Heart left ventricle (tissue), 16 donors: Measurements from ENCODE around the gene DGKB. TPM values are rescaled to one million over a fixed set of nuclear protein-coding genes. Genes with fewer than 3 reads are reported as not detected.

Experiments
- ATAC-seq, 4 donors: fragments of 200-7000 bp; cut with Tn5 transposase; one replicate each; pipeline ENCODE4 v1.9.1; 2020 to 2022; ENCODE audit warnings: moderate library complexity in 4 of 4, mild to moderate bottlenecking in 3 of 4, moderate number of reproducible peaks in 1 of 4
- DNase-seq, 5 donors: peaks; one replicate each; pipeline ENCODE4 v3.0.0-alpha.2; 2020
- H3K27ac ChIP-seq, 12 donors: fragments of 200-600 bp; sonication (generic) in 4 of 12; one replicate each; pipeline versions ENCODE4 v1.5.0 to v1.8.0; 2016 to 2022; ENCODE audit warnings: mild to moderate bottlenecking in 2 of 12
- H3K27me3 ChIP-seq, 9 donors: fragments of 200-600 bp; sonication (generic) in 2 of 9; one replicate each; pipeline versions ENCODE4 v1.5.1 to v1.8.0; 2016 to 2022; ENCODE audit warnings: mild to moderate bottlenecking in 3 of 9
- H3K36me3 ChIP-seq, 9 donors: fragments of 200-600 bp; sonication (generic) in 2 of 9; one replicate each; pipeline versions ENCODE4 v1.5.0 to v1.8.0; 2018 to 2022; ENCODE audit warnings: mild to moderate bottlenecking in 2 of 9
- H3K4me1 ChIP-seq, 12 donors: fragments of 200-600 bp; sonication (generic) in 4 of 12; one replicate each; pipeline versions ENCODE4 v1.5.0 to v1.8.0; 2016 to 2022; ENCODE audit warnings: mild to moderate bottlenecking in 3 of 12
- H3K4me3 ChIP-seq, 12 donors: fragments of 200-600 bp; sonication (generic) in 4 of 12; one replicate each; pipeline versions ENCODE4 v1.5.0 to v1.8.0; 2017 to 2022; ENCODE audit warnings: mild to moderate bottlenecking in 9 of 12, moderate library complexity in 4 of 12
- H3K9me3 ChIP-seq, 12 donors: fragments of 200-600 bp; sonication (generic) in 4 of 12; one replicate each; pipeline versions ENCODE4 v1.5.0 to v1.8.0; 2016 to 2022; ENCODE audit warnings: mild to moderate bottlenecking in 1 of 12
- CTCF ChIP-seq, 12 donors: fragments of 200-600 bp; sonication (generic) in 4 of 12; IDR thresholded peaks; one replicate each; pipeline versions ENCODE4 v1.5.0 to v1.8.0; 2018 to 2022; ENCODE audit warnings: antibody characterized with exemption in 12 of 12, mild to moderate bottlenecking in 5 of 12
- POLR2A ChIP-seq, 2 donors: fragments of 450-650 bp; IDR thresholded peaks; one replicate each; pipeline ENCODE4 v1.6.1; 2017; ENCODE audit warnings: antibody characterized with exemption in 2 of 2, mild to moderate bottlenecking in 2 of 2, moderate library complexity in 2 of 2
- WGBS, 4 donors: extraction: QIAGEN DNeasy Blood & Tissue Kit in 2 of 4; methylation state at CpG; one replicate each; pipeline versions ENCODE4 v1.1.5 to v1.1.7; 2013 to 2018; 5-methylcytosine and 5-hydroxymethylcytosine counted together
- intact Hi-C, 10 donors: fragments of 100-400 bp; cut with DNase I; formaldehyde crosslinking; loops; one replicate each; pipeline versions ENCODE4 v1.11.1 to v1.14.2; 2022
- polyA plus RNA-seq, 2 donors: library from polyadenylated mRNA; stranded (reverse); fragments of 200-250 nt; gene quantifications; one replicate each; pipeline ENCODE4 v1.2.3, GENCODE V29; 2013
- total RNA-seq, 9 donors: library from RNA; depleted of rRNA in 2 of 9; stranded (reverse); fragments of >200 nt in 2 of 9; fragmentation: NEBNext Ultra II Directional in 3 of 9; extraction: Animal tissue kit (Norgen Biotek cat#: 25700) in 3 of 9; gene quantifications; one replicate each; pipeline versions ENCODE4 v1.1.0 to v1.2.4, GENCODE V29; 2016 to 2023
- donor health status: ischemic (EF 13 %, LVEDD 7.1; RV severe dilation, severe dysfunction).
- donor health status: healthy with polysubstance abuse.
- donor health status: DM: no; HTN: yes; CAD: no.
- donor health status: DM: no; HTN: no; CAD: no.
- donor health status: ischemic (EF 25% LVEDD 6.9; RV normal size, moderate dysfunction).
- donor health status: ischemic (EF 25% LVEDD 5.7; RV mildly dilated, moderate dysfunction).
- donor health status: healthy.
- donor health status: DM: yes; HTN: yes; CAD: no.
- donor health status: ischemic (EF 35%, LVEDD 5.7; RV mildly dilated, moderate dysfunction).
- donor health status: nonischemic (EF 11% LVEDD 7.7; RV severe dilation, severe dysfunction).
- donor health status: DM: yes; HTN: yes; CAD: no.
- donor health status: PGD.
- donor health status: ischemic (EF 29% LVEDD 5.4; RV normal size, mild dysfunction).
- donor health status: nonischemic (EF 23%, LVEDD 6.1; RV moderate dilation, normal function).

DGKB gene
- total and polyA plus RNA-seq, 11 donors: 0.08 to 1.6 (median 0.47) TPM; not detected in 1

GRCh38 chr7:14835384-14835783, 67.2 kb downstream of the DGKB start:
- Histone ChIP-seq H3K9me3 (peaks cover 0 to 6% (median 0%) of the 10 kb centered on the region in 12 donors), H3K27me3 (no peaks in the 10 kb centered on the region), H3K36me3 (no peaks in the 10 kb centered on the region), H3K27ac (peak overlapping the region in 11 of 12 donors; percentile 45 to 85 (median 75)), H3K4me3 (no peak overlapping the region), H3K4me1 (peaks cover 0 to 32% (median 16%) of the 10 kb centered on the region in 12 donors)
- 38 to 56% (median 53%) methylated on average over 5 of the region's 5 CpGs for WGBS, 4 donors
- TF ChIP-seq CTCF (IDR thresholded peaks at IDR 0.05): no peak
- no peak for TF ChIP-seq POLR2A (IDR thresholded peaks at IDR 0.05)
- DNase-seq (peak in 3 of 5 donors; percentile 20 to 43 (median 21)), ATAC-seq (peak; percentile 52 to 88 (median 68))
- intact Hi-C loops: loop anchor here in 2 of 10 donors (5.0 to 10.0 kb wide), 2 partner anchors 71 to 182 kb away; no protein-coding TSS in a partner anchor

GRCh38 chr7:14834883-14835282, 67.7 kb downstream of the DGKB start:
- H3K4me3 ChIP-seq: no peak overlapping the region
- no peaks in the 10 kb centered on the region for H3K36me3 ChIP-seq
- H3K9me3 ChIP-seq: peaks cover 0 to 6% (median 0%) of the 10 kb centered on the region in 12 donors
- H3K4me1 ChIP-seq: peaks cover 0 to 32% (median 16%) of the 10 kb centered on the region in 12 donors
- H3K27ac ChIP-seq: peak overlapping the region in 10 of 12 donors; percentile 45 to 85 (median 75)
- TF ChIP-seq POLR2A (IDR thresholded peaks at IDR 0.05) (no peak), CTCF (IDR thresholded peaks at IDR 0.05) (no peak)
- ATAC-seq: no peak
- no peak for DNase-seq
- 34 to 60% (median 51%) methylated on average over 1 of the region's 1 CpG for WGBS, 4 donors
- H3K27me3 ChIP-seq: no peaks in the 10 kb centered on the region
- intact Hi-C loops: loop anchor here in 2 of 10 donors (5.0 to 10.0 kb wide), 2 partner anchors 70 to 182 kb away; no protein-coding TSS in a partner anchor

- WGBS, 4 donors: 32 to 61% (median 54%) methylated on average over 3 of the region's 3 CpGs
- TF ChIP-seq CTCF (IDR thresholded peaks at IDR 0.05) (no peak), POLR2A (IDR thresholded peaks at IDR 0.05) (no peak)
- intact Hi-C loops: loop anchor here in 1 of 10 donors (10.0 kb wide), 1 partner anchor 70 kb away; no protein-coding TSS in a partner anchor
- no peaks in the 10 kb centered on the region for H3K27me3 ChIP-seq
- no peak overlapping the region for H3K4me3 ChIP-seq
- peaks cover 0 to 32% (median 16%) of the 10 kb centered on the region in 12 donors for H3K4me1 ChIP-seq
- ATAC-seq (peak; percentile 70 to 80 (median 74)), DNase-seq (peak in 4 of 5 donors; percentile 11 to 23 (median 20))
- H3K36me3 ChIP-seq: no peaks in the 10 kb centered on the region
- peak overlapping the region in 8 of 12 donors; percentile 28 to 85 (median 76) for H3K27ac ChIP-seq
- H3K9me3 ChIP-seq: peaks cover 0 to 6% (median 0%) of the 10 kb centered on the region in 12 donors
These were observed 68.1 kb downstream of the DGKB start for GRCh38 chr7:14834456-14834855.

GRCh38 chr7:14833707-14834106, 68.8 kb downstream of the DGKB start:
- Histone ChIP-seq H3K4me1 (peaks cover 0 to 32% (median 16%) of the 10 kb centered on the region in 12 donors), H3K27ac (peak overlapping the region in 1 of 12 donors; percentile 28), H3K36me3 (no peaks in the 10 kb centered on the region), H3K27me3 (no peaks in the 10 kb centered on the region), H3K9me3 (peaks cover 0 to 6% (median 0%) of the 10 kb centered on the region in 12 donors), H3K4me3 (no peak overlapping the region)
- intact Hi-C loops: loop anchor here in 1 of 10 donors (10.0 kb wide), 1 partner anchor 69 kb away; no protein-coding TSS in a partner anchor
- ATAC-seq (no peak), DNase-seq (no peak)
- 83 to 91% (median 86%) methylated on average over 3 of the region's 3 CpGs for WGBS, 4 donors
- TF ChIP-seq POLR2A (IDR thresholded peaks at IDR 0.05) (no peak), CTCF (IDR thresholded peaks at IDR 0.05) (no peak)
